HepG2 (cell line): ENCODE results near the gene RNASE11. TPM values are rescaled to one million over a fixed set of nuclear protein-coding genes. Genes with fewer than 3 reads are reported as not detected.
"Not testable (repeated sequence)": the region's sequence is repeated elsewhere in the genome, so short reads cannot be mapped to it uniquely, and the experiment has no call there.

Experiments
- ATAC-seq: fragments of 200-7000 bp; cut with Tn5 transposase; 3 replicates; pipeline ENCODE4 v1.9.1; 2020; ENCODE audit warnings: mild to moderate bottlenecking, moderate library complexity
- BruUV-seq: library from RNA; stranded (reverse); fragments of 400-500 nt; replicated peaks from 2 replicates; lab custom pipeline; 2021; lab: Mats Ljungman, UMichigan
- CTCF ChIA-PET: fragments of 300-600 bp; formaldehyde crosslinking; extraction: SDS; loops from one replicate; lab custom pipeline; 2021; ENCODE audit warnings: low total read pairs, inconsistent platforms, low intra/inter-chr PET ratio; lab: Yijun Ruan, JAX
- POLR2A ChIA-PET: fragments of 350-600 bp; sonication (Branson Sonifier 250); formaldehyde crosslinking; loops from one replicate; lab custom pipeline; 2020; ENCODE audit warnings: antibody characterized with exemption, inconsistent platforms; lab: Yijun Ruan, JAX
- DNase-seq: peaks from one replicate; pipeline ENCODE4 v3.0.0-alpha.2; 2015; ENCODE audit warnings: low spot score
- FAIRE-seq: peaks from 3 replicates; lab custom pipeline; 2011; peaks lifted over from hg19 to GRCh38; lab: Jason Lieb, UNC
- H2AFZ ChIP-seq: one replicate; pipeline ENCODE4 v1.6.1; 2011; ENCODE audit warnings: low read length, inconsistent platforms
- H3K27ac ChIP-seq: fragments of 300-600 bp; 3 replicates; pipeline ENCODE4 v1.8.0; 2011; ENCODE audit warnings: mixed run types, mild to moderate bottlenecking, mixed read lengths, low read length, inconsistent platforms; ENCODE audit not compliant: insufficient read depth; ENCODE audit errors: extremely low read length
- H3K27me3 ChIP-seq, 2 experiments: fragments of 200-600 bp in 1 of 2; 2 replicates in 1 of 2; 3 replicates in 1 of 2; pipeline versions ENCODE4 v1.6.0 to v1.8.0; 2011; ENCODE audit warnings: low read length in 2 of 2, mild to moderate bottlenecking in 2 of 2, moderate library complexity in 2 of 2, inconsistent platforms in 1 of 2; ENCODE audit not compliant: insufficient read depth in 2 of 2, control insufficient read depth in 1 of 2
- H3K36me3 ChIP-seq, 2 experiments: fragments of 200-600 bp in 1 of 2; replicated peaks in 1 of 2; 2 replicates in 1 of 2; 3 replicates in 1 of 2; pipeline versions ENCODE4 v1.5.1 to v1.8.0; 2011; ENCODE audit warnings: low read length in 2 of 2, inconsistent platforms in 1 of 2; ENCODE audit not compliant: insufficient read depth in 2 of 2, control insufficient read depth in 1 of 2
- H3K4me1 ChIP-seq: 2 replicates; pipeline ENCODE4 v1.5.1; 2012; ENCODE audit warnings: low read length, inconsistent platforms; ENCODE audit not compliant: insufficient read depth
- H3K4me2 ChIP-seq: 2 replicates; pipeline ENCODE4 v1.6.0; 2011; ENCODE audit warnings: low read depth, low read length, inconsistent platforms
- H3K4me3 ChIP-seq, 3 experiments: fragments of 200-600 bp in 1 of 3; sonication (generic), shearing (Covaris generic) in 1 of 3; replicated peaks in 1 of 3; 2 replicates each; pipeline ENCODE4 v1.5.1; 2011 to 2016; ENCODE audit warnings: low read length in 3 of 3, inconsistent platforms in 2 of 3, low read depth in 2 of 3, mild to moderate bottlenecking in 2 of 3, control low read depth in 1 of 3, mixed read lengths in 1 of 3; ENCODE audit not compliant: insufficient read depth in 1 of 3
- H3K79me2 ChIP-seq: one replicate; pipeline ENCODE4 v1.6.1; 2011; ENCODE audit warnings: low read length, inconsistent platforms; ENCODE audit not compliant: insufficient read depth
- H3K9ac ChIP-seq: 2 replicates; pipeline ENCODE4 v1.6.0; 2011; ENCODE audit warnings: mild to moderate bottlenecking, low read depth, low read length, inconsistent platforms; ENCODE audit not compliant: insufficient read depth
- H3K9me3 ChIP-seq: 2 replicates; pipeline ENCODE4 v1.5.1; 2012; ENCODE audit warnings: mild to moderate bottlenecking, low read length
- H4K20me1 ChIP-seq: 2 replicates; pipeline ENCODE4 v1.6.0; 2011; ENCODE audit warnings: inconsistent platforms, mild to moderate bottlenecking, low read length, moderate library complexity; ENCODE audit not compliant: insufficient read depth
- DPF2 ChIP-seq: sonication (generic); formaldehyde crosslinking; IDR thresholded peaks from 2 replicates; pipeline ENCODE4 v1.4.0; 2020; ENCODE audit warnings: mild to moderate bottlenecking, low read depth, missing genetic modification reagents, borderline replicate concordance
- ISL2 ChIP-seq: sonication (generic); formaldehyde crosslinking; IDR thresholded peaks from 2 replicates; pipeline ENCODE4 v1.5.0; 2020; ENCODE audit warnings: missing genetic modification reagents
- MEIS2 ChIP-seq: sonication (generic); formaldehyde crosslinking; IDR thresholded peaks from 2 replicates; pipeline ENCODE4 v1.9.0; 2021; ENCODE audit warnings: mild to moderate bottlenecking, missing genetic modification reagents
- NCOA2 ChIP-seq: sonication (generic); formaldehyde crosslinking; IDR thresholded peaks from 2 replicates; pipeline ENCODE4 v1.8.0; 2022; ENCODE audit warnings: inconsistent platforms
- SP4 ChIP-seq: sonication (generic); formaldehyde crosslinking; IDR thresholded peaks from 2 replicates; pipeline ENCODE4 v1.8.1; 2023; ENCODE audit warnings: mild to moderate bottlenecking, missing genetic modification reagents
- ZNF292 ChIP-seq: sonication (generic); formaldehyde crosslinking; IDR thresholded peaks from 2 replicates; pipeline ENCODE4 v1.8.1; 2022; ENCODE audit warnings: mild to moderate bottlenecking, low read depth, missing genetic modification reagents, borderline replicate concordance
- ZNF670 ChIP-seq: sonication (generic); formaldehyde crosslinking; IDR thresholded peaks from 2 replicates; pipeline ENCODE4 v1.8.0; 2022; ENCODE audit warnings: mild to moderate bottlenecking, missing genetic modification reagents, borderline replicate concordance
- WGBS: methylation state at CpG from one replicate; pipeline ENCODE4 v1.1.6; 2017; ENCODE audit warnings: low lambda C conversion rate; 5-methylcytosine and 5-hydroxymethylcytosine counted together
- in situ Hi-C: cut with HindIII; loops from 2 replicates; pipeline ENCODE4 v1.10.0; 2017; ENCODE audit warnings: low pct_unique_long_range_greater_than_20kb; ENCODE audit not compliant: extremely low pct_ligation_motif_present
- intact Hi-C: fragments of 100-400 bp; cut with micrococcal nuclease; formaldehyde crosslinking; loops from one replicate; pipeline ENCODE4 v1.10.0; 2022; ENCODE audit not compliant: unreplicated experiment
- polyA plus RNA-seq, 8 experiments: library from polyadenylated mRNA; depleted of rRNA in 3 of 8; stranded (reverse) in 7 of 8; unstranded in 1 of 8; fragments of >200 nt; fragmentation: Illumina TruSeq in 4 of 8; extraction: Trizol in 4 of 8; gene quantifications; 2 replicates each; pipeline versions ENCODE4 v1.2.1 to v1.2.3, GENCODE V29; 2011 to 2016; ENCODE audit warnings: low read depth in 4 of 8, missing spikeins in 1 of 8, mixed read lengths in 1 of 8; ENCODE audit not compliant: insufficient read depth in 1 of 8
- total RNA-seq, 5 experiments: library from RNA; depleted of rRNA; stranded (reverse); fragments of >200 nt; fragmentation: Illumina TruSeq; extraction: Trizol; gene quantifications; 2 replicates each; pipeline ENCODE4 v1.2.3, GENCODE V29; 2016; ENCODE audit warnings: low read depth in 1 of 5
- TF ChIP-seq, protein P1 (sequence below): IDR thresholded peaks from 2 replicates; pipeline ENCODE4 v1.4.0; 2020; ENCODE audit warnings: mild to moderate bottlenecking, missing genetic modification reagents
- TF ChIP-seq, protein P2 (sequence below): sonication (generic); formaldehyde crosslinking; IDR thresholded peaks from 2 replicates; pipeline ENCODE4 v1.5.1; 2020; ENCODE audit warnings: mild to moderate bottlenecking, moderate library complexity, missing genetic modification reagents
- TF ChIP-seq, protein P3 (sequence below): sonication (generic); formaldehyde crosslinking; IDR thresholded peaks from 2 replicates; pipeline ENCODE4 v1.4.0; 2020; ENCODE audit warnings: missing genetic modification reagents, borderline replicate concordance

RNASE11 gene
- total and polyA plus RNA-seq, 2 of the 13 experiments (the other 11 are each of a cell fraction or from before 2014, with no cell fraction given): not detected

DNA sequence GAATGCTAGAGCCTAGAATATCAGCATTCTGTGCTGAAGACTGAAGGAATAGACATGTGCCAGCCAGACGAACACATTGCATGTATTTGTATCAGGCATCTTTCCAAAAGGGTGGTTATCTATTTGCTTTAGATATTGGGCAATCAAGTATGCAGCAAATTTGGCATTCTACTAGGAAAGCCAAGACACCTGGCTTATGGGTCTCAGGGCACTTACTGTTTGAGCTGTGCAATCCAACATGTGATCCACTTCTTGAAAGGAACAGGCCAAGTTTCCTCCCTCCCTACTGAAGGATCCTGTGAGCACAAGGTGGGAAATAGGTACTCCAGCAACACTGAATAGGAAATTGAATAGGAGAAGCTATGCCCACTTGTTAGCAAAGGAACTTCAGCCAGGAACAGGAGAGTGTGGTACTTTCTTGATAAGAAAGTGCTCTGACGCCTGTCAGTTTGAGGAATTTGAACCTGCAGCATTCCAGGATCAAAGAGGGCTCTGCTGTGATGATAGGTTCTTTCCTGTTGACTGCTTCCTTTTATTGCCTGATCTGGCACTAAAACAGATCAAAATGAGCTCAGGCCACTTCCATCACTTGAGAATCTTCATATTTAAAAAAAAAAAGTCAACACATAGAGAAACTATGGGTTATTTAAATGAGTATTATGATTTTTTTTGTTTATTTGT is 33.1 kb upstream of the RNASE11 start (continued):
- TF ChIP-seq, protein P1, sequence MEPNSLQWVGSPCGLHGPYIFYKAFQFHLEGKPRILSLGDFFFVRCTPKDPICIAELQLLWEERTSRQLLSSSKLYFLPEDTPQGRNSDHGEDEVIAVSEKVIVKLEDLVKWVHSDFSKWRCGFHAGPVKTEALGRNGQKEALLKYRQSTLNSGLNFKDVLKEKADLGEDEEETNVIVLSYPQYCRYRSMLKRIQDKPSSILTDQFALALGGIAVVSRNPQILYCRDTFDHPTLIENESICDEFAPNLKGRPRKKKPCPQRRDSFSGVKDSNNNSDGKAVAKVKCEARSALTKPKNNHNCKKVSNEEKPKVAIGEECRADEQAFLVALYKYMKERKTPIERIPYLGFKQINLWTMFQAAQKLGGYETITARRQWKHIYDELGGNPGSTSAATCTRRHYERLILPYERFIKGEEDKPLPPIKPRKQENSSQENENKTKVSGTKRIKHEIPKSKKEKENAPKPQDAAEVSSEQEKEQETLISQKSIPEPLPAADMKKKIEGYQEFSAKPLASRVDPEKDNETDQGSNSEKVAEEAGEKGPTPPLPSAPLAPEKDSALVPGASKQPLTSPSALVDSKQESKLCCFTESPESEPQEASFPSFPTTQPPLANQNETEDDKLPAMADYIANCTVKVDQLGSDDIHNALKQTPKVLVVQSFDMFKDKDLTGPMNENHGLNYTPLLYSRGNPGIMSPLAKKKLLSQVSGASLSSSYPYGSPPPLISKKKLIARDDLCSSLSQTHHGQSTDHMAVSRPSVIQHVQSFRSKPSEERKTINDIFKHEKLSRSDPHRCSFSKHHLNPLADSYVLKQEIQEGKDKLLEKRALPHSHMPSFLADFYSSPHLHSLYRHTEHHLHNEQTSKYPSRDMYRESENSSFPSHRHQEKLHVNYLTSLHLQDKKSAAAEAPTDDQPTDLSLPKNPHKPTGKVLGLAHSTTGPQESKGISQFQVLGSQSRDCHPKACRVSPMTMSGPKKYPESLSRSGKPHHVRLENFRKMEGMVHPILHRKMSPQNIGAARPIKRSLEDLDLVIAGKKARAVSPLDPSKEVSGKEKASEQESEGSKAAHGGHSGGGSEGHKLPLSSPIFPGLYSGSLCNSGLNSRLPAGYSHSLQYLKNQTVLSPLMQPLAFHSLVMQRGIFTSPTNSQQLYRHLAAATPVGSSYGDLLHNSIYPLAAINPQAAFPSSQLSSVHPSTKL (CRISPR knock-in tag): peak; percentile 41; the same call in 1 of the 2 replicates
- TF ChIP-seq ZNF670 (CRISPR knock-in tag) (no peak), ISL2 (CRISPR knock-in tag) (0 out of 2 replicates have a peak, but pooled peaks have one; percentile 23), MEIS2 (CRISPR knock-in tag) (peak; percentile 95), SP4 (CRISPR knock-in tag) (no peak), ZNF292 (CRISPR knock-in tag) (peak; percentile 27; the same call in 1 of the 2 replicates), NCOA2 (CRISPR knock-in tag) (peak; percentile 39; the same call in 1 of the 2 replicates), DPF2 (CRISPR knock-in tag) (peak; percentile 58; the same call in 1 of the 2 replicates)
- TF ChIP-seq, protein P2, sequence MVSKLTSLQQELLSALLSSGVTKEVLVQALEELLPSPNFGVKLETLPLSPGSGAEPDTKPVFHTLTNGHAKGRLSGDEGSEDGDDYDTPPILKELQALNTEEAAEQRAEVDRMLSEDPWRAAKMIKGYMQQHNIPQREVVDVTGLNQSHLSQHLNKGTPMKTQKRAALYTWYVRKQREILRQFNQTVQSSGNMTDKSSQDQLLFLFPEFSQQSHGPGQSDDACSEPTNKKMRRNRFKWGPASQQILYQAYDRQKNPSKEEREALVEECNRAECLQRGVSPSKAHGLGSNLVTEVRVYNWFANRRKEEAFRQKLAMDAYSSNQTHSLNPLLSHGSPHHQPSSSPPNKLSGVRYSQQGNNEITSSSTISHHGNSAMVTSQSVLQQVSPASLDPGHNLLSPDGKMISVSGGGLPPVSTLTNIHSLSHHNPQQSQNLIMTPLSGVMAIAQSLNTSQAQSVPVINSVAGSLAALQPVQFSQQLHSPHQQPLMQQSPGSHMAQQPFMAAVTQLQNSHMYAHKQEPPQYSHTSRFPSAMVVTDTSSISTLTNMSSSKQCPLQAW (CRISPR knock-in tag): 0 out of 2 replicates have a peak, but pooled peaks have one; percentile 4
- TF ChIP-seq, protein P3, sequence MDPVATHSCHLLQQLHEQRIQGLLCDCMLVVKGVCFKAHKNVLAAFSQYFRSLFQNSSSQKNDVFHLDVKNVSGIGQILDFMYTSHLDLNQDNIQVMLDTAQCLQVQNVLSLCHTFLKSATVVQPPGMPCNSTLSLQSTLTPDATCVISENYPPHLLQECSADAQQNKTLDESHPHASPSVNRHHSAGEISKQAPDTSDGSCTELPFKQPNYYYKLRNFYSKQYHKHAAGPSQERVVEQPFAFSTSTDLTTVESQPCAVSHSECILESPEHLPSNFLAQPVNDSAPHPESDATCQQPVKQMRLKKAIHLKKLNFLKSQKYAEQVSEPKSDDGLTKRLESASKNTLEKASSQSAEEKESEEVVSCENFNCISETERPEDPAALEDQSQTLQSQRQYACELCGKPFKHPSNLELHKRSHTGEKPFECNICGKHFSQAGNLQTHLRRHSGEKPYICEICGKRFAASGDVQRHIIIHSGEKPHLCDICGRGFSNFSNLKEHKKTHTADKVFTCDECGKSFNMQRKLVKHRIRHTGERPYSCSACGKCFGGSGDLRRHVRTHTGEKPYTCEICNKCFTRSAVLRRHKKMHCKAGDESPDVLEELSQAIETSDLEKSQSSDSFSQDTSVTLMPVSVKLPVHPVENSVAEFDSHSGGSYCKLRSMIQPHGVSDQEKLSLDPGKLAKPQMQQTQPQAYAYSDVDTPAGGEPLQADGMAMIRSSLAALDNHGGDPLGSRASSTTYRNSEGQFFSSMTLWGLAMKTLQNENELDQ (CRISPR knock-in tag): no peak

DNA sequence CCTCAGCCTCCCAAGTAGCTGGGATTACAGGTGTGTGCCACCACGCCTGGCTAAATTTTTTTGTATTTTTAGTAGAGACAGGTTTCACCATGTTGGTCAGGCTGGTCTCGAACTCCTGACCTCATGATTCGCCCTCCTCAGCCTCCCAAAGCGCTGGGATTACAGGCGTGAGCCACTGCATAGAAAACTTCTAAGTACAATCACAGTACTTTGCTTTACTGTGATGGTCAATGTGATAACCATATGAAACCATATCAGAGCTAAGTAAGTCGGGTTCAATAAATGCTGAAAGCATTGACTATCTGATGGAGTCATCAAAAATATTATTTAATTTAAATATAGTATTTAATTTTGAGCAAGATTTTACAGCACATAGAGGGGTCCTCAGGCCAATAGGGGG is 31.9 kb upstream of the RNASE11 start:
- H4K20me1 ChIP-seq, H3K79me2 ChIP-seq, H3K9me3 ChIP-seq, ATAC-seq, H3K9ac ChIP-seq, FAIRE-seq, H3K36me3 ChIP-seq, CTCF ChIA-PET, H3K27me3 ChIP-seq, BruUV-seq, intact Hi-C loops, H3K27ac ChIP-seq, H3K4me2 ChIP-seq, H3K4me3 ChIP-seq, H2AFZ ChIP-seq, DNase-seq: not testable (repeated sequence)
- peaks cover 96% of the 10 kb centered on the region for H3K4me1 ChIP-seq
- POLR2A ChIA-PET: interaction anchor here (1.6 to 1.8 kb wide), 2 partner anchors 62 to 68 kb away, joined by 4 to 5 read pairs; no protein-coding TSS in a partner anchor
- WGBS: 68% methylated on average over 6 of the region's 6 CpGs
- in situ Hi-C loops: loop anchor here (25.0 kb wide), 1 partner anchor 157 kb away; the partner anchor contains the start of genes APEX1, OSGEP, PIP4P1 and PNP
